ENCODE data around the gene ASNSD1. TPM values are rescaled to one million over a fixed set of nuclear protein-coding genes. Genes with fewer than 3 reads are reported as not detected.
A peak's percentile ranks its signal among the peaks of the same experiment; 100 is the strongest.

Gene ASNSD1
- total and polyA plus RNA-seq, 2 of the 13 experiments (the other 11 are each of a cell fraction or from before 2014, with no cell fraction given): 35.1 to 96.6 TPM

- no peaks in the 10 kb centered on the region for H3K36me3 ChIP-seq (replicated peaks in 1 of 2; ENCODE audit: control insufficient read depth in 1 of 2, insufficient read depth in 2 of 2, low read length in 2 of 2)
- no peak overlapping the region for H3K27ac ChIP-seq (ENCODE audit: extremely low read length, insufficient read depth, low read length)
- POLR2A ChIA-PET: interaction anchor here (1.1 to 1.6 kb wide), 3 partner anchors 16 to 87 kb away, joined by 4 to 6 read pairs (median 4); partner anchors contain the start of gene SLC40A1
- FAIRE-seq: no peak
- H3K79me2 ChIP-seq (ENCODE audit: insufficient read depth, low read length): no peaks in the 10 kb centered on the region
- no peaks in the 10 kb centered on the region for H3K27me3 ChIP-seq (ENCODE audit: control insufficient read depth in 1 of 2, insufficient read depth in 2 of 2, low read length in 2 of 2)
- TF ChIP-seq STAG1 (CRISPR knock-in tag; IDR thresholded peaks at IDR 0.05) (peak; percentile 71), ZFP62 (CRISPR knock-in tag; IDR thresholded peaks at IDR 0.05) (no peak), NR2F6 (IDR thresholded peaks at IDR 0.05) (no peak), NR2F6 (CRISPR knock-in tag; IDR thresholded peaks at IDR 0.05) (peak; percentile 53; the same call in 1 of the 2 replicates), CTCF (CRISPR knock-in tag; IDR thresholded peaks at IDR 0.05) (peak; percentile 57), SMC3 (IDR thresholded peaks at IDR 0.05; ENCODE audit: low read length) (peak; percentile 26; the same call in 1 of the 2 replicates), CEBPG (CRISPR knock-in tag; IDR thresholded peaks at IDR 0.05) (0 out of 2 replicates have a peak, but pooled peaks have one; percentile 15)
- H3K9ac ChIP-seq (ENCODE audit: insufficient read depth, low read depth, low read length): no peak overlapping the region
- 63% methylated on average over 9 of the region's 9 CpGs for WGBS (ENCODE audit: low lambda C conversion rate)
- in situ Hi-C loops (cut with HindIII; ENCODE audit: extremely low pct_ligation_motif_present, low pct_unique_long_range_greater_than_20kb) (no loop called here), intact Hi-C loops (cut with micrococcal nuclease; ENCODE audit: unreplicated experiment) (no loop called here)
- no peak overlapping the region for H3K4me2 ChIP-seq (ENCODE audit: low read depth, low read length)
- peaks cover 12% of the 10 kb centered on the region for H3K4me1 ChIP-seq (ENCODE audit: insufficient read depth, low read length)
- CTCF ChIA-PET (ENCODE audit: low intra/inter-chr PET ratio, low total read pairs): interaction anchor here (0.8 kb wide), 1 partner anchor 162 kb away, joined by 3 read pairs; no protein-coding TSS in a partner anchor
- H3K9me3 ChIP-seq (ENCODE audit: low read length): no peaks in the 10 kb centered on the region
- H2AFZ ChIP-seq (ENCODE audit: low read length): no peak overlapping the region
- H4K20me1 ChIP-seq (ENCODE audit: insufficient read depth, low read length): no peaks in the 10 kb centered on the region
- H3K4me3 ChIP-seq (replicated peaks in 1 of 3; ENCODE audit: insufficient read depth in 1 of 3, low read depth in 2 of 3, low read length in 3 of 3): no peak overlapping the region
- peak; percentile 67 for ATAC-seq
- BruUV-seq (replicated peaks): no TSS peak
- DNase-seq (ENCODE audit: low spot score): peak; percentile 33
Observed at GRCh38 chr2:189628817-189629530, 32.3 kb upstream of the ASNSD1 start.

All from HepG2 (cell line).